GM18526 (cell line): ENCODE results near the gene CRABP2.
A peak's percentile ranks its signal among the peaks of the same experiment; 100 is the strongest.

Experiments
- POLR2A ChIP-seq: IDR thresholded peaks from 3 replicates; pipeline ENCODE4 v1.6.1; 2011; ENCODE audit not compliant: insufficient read length; ENCODE audit errors: extremely low read depth

The CRABP2 gene

DNA sequence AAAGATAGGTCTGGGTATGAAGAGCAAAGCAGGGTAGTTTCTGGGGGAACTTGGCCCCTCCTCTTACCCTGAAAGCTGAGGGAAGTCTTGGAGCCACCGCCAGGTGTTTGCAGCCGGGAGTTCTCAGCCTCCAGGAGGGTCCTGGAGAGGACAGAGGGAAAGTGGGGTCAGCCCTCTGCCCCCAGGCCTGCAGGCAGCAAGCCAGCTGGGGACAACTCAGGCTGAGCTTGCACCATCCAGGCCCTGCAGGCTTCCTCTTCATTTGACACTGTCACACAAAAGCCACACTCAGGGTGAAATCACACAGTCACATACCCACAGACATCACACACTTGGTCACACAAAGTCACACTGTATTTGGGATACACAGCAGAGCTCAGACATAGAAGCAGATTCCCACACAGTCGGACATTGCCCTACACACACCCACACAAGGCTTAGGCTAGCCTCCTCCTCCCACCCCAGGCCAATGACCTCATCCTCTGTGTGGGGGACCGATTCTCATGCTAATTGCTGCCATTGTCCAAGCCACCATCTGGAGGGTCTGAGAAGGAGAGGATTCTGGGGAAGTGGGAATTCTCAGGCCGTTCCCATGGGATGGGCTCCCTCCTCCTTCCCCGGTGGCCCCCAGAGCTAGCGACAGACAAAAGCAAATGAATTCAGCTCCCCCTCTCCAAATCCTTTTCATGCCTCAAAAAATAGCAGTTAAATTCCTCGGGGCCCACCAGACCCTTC, 31.8 kb downstream of the CRABP2 start:
- no peak for TF ChIP-seq POLR2A

DNA sequence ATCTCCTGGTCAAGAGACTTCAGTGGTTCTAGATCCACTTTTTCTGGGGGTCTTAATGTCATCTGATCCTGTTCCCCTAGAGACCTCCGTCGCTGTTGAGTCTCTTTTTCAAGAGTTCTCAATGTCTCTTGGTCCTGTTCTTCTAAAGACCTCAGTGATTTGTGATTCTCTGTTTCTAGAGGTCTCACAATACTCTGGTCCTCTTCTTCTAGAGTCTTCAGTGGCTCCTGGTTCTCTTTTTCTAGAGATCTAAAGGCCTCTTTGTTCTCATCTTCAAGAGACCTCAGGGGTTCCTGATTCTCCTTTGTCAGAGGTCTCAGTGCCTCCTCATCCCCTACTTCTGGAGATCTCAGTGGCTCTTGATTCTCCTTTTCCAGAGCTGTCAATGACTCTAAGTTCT, 33.6 kb downstream of the CRABP2 start:
- no peak for TF ChIP-seq POLR2A

DNA sequence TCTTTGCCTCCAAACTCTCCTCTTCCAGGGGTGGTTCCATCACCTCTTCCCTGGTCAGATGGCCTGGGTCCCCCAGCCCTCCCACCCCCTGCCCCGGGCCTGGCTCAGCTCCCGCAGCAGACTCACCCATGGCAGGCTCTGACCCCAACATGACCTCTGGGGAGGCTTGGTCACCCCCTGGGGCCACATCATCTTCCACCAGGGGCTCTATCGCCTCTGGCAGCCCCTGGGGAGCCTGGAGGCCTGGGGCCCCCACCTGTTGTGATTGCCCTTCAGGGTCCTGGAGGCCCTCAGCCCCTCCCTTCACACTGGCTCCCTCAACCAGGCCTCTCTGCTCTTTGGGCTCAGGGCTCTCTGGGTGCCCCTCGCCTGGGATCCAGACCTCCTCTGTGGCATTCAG, 34.6 kb downstream of the CRABP2 start:
- no peak for TF ChIP-seq POLR2A

DNA sequence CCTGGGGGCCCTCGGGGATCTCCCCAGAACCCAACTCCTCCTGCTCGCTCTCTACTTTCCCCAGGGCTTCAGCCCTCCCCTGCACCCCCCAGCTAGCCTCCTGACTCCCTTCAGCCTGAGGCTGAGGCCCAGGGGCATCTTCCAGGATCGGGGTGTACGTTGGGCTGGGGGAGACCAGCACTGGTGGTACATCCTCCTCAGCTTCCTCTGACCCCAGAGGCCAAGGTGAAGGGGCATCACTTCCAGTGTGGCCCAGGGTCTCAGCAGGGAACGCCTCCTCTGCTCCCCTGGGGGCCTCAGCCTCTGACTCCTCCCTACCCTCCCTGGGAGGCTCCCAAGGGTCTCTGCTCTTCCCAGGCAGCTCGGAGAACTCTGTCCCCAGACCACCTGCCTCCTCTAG, 35.0 kb downstream of the CRABP2 start:
- TF ChIP-seq POLR2A = no peak

DNA sequence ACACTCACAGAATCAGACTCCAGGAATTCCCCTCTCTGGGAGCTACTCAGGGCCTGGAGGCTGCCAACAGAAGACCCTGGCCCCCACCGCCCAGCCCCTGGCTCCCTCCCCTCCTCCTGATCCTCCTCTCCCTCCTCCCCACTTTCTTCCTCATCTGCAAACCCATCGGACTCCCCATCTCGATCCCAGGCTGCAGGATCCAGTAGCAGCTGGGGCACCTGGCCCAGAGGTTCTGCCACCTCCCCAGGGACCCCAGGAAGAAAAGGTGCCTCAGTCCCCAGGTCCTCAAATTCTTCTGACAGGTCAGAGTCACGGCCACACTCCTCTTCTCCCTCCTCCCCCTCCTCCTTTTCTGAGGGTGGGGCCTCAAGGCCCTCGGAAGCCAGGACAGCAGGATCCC, 35.6 kb downstream of the CRABP2 start:
- no peak for TF ChIP-seq POLR2A

DNA sequence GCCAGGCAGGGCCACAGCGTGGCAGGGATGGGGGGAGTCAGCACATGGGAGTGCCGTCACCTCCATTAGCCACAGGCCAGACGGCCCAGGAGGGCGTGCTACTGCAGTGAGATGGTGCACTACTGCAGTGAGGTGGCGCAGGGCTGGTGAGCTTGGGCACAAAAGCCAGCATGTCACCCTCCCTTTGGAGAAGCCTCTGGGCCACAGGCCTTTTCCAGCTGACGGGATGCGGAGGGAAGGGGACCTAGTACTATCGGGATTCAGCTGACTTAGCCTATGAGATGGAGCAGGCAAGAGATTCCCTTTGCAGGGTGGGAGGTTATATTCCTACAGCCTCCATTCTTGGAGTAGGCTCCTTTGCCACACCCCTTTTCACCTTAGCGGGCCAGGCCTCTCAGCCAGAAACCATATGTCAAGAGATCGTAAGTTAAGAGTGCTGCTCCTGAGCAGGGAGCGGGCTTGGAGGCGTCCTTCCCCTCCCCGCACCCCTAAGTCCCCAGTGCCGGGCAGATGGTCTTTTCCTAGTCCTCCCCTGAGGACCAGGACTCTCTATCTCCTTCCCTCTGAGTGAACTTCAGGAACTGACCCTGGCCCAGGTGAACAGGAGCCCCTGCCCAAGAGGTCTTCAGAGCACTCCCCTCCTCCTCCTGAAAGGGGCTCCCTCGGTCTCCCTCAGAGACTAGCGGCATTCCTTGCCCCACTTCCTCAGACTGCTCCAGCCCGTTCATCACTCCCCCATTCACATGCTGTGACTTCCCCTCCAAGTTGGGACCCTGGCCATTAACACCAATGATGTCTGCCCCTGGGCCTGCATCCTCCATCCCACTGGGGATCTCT, 36.4 kb downstream of the CRABP2 start:
- no peak for TF ChIP-seq POLR2A

DNA sequence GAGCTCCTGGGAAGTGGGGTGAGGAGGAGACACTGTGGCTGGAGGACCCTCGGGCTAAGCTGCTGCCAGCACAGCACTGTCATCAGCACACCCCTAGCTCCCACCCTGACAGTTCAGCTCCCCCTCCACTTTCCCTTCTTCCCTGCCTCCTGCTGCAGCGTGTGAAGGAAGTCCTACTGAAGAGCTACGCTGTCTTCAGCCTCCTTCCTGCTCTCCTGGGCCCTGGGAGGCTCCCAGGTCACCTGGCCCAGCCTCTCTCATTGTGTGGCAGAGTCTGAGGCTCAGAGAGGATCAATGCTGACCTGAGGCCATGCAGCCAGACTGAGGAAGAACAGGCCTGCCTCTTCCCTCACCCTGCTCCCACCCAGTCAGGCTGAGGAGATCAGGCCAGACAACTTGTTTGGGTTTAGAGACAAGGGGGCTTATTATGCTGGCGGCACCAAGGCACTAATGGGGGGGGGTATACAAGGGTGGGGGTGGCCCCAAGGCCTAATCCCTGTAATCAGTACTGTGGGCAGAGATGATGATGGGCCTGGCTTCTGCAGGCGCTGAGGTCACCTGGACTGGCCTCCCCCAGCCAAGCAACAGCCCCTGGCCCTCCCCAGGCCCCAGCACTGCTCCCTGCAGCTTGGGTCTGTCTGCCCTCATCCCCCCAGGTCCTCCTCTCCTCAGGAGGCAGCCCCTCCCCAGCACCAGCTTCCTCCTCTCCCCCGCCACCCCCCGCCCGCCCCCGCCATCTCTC, 37.2 kb downstream of the CRABP2 start:
- TF ChIP-seq POLR2A = no peak

DNA sequence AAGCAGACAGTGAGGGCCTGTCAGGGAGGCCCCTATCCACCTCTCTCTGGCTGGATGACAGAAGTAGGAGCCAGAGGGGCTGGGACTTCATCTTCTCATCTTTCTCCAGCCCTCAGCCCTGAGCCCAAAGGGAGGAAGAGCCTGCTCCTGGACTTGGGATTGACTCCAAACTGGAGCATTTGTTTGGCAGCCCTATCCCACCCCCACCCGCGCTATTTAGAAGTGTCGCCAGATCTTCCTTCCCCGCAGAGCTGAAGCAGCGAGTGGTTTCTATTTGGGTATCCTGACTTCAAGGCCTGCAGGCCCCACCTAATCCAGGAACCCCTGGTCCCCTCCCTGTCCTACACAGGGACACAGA, 37.8 kb downstream of the CRABP2 start:
- no peak for TF ChIP-seq POLR2A

DNA sequence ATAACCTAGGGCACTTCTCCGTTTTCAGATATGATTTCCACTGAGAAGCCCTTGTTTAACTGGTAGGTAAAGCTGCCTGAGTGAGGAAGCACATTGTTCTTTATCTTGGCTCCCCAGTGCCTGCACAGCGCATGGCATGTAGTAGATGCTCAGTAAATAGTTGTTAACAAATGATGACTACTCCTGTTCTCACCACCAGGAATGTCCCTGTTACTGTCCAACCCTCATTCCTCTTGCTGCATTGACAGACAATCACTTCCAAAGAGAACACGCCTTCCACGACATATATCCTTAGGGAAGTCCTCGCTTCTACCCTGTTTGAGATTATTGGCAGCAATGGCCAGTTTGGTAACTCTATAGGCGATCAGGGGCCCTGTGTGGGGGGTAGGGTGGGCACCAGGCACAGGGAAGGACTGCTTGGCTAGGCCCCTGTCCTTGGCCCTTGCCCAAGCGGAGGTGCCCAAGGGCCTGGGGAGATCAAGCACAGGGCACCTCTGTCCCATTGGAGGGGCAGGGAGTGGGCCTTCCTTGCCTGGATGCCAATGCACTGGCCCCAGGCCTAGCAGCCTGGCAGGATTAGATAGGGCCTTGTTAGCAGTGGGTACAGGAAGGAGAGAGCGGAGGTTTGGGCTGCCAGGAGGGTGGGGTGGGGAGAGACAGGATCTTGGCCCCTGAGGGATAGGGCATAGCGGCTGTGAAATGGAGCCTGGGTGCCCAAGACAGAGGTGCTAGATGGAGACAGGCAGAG, 38.3 kb downstream of the CRABP2 start:
- TF ChIP-seq POLR2A = no peak

DNA sequence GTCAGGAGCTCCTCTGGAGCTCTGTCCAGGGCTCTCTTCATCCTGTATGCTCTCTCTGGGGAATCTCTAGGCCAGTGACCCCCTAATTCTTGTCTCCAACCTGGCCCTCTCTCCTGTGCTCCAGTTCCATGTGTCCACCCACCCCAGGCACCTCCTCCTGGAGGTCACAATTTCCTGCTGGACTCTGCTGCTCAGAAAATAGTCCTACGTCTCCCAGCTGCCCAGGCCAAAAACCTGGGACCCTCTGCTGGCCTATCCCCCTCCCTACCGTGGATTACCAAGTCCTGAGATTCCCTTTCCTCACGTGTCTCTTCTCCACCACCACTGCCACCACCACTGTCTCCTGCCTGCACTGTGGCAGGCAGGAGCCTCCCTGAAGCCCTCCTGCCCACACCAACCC, 39.8 kb downstream of the CRABP2 start:
- TF ChIP-seq POLR2A = no peak

DNA sequence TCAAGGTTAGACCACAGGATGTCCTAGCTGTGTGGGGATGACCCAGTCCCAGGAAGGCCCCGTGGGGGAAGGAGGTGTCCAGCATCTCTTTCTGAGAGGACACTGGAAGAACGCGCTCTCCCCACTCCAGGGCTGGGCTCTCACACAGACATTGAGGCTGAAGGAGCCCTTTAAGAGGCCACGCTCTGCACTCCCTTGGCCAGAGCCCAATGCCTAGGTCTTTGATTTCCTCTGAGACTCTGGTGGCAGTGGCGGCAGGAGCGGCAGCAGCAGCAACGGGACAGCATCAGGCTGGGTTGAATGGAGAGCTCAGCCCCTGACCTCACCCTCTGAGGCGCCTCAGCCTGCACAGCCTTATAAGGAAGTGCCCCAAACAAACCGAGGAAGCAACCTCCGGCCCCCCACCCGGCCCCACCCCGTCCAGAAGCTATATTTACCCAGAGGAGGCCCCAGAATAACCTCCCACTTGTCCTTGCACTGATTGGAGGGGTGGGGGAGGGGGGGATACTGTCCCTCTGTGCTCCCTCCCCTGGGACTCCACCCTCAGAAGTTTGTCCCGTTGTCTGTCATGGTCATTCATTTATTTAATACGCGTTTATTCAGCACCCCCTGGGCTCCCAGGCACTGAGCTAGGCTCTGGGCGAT, 40.5 kb downstream of the CRABP2 start:
- TF ChIP-seq POLR2A = peak; percentile 29

DNA sequence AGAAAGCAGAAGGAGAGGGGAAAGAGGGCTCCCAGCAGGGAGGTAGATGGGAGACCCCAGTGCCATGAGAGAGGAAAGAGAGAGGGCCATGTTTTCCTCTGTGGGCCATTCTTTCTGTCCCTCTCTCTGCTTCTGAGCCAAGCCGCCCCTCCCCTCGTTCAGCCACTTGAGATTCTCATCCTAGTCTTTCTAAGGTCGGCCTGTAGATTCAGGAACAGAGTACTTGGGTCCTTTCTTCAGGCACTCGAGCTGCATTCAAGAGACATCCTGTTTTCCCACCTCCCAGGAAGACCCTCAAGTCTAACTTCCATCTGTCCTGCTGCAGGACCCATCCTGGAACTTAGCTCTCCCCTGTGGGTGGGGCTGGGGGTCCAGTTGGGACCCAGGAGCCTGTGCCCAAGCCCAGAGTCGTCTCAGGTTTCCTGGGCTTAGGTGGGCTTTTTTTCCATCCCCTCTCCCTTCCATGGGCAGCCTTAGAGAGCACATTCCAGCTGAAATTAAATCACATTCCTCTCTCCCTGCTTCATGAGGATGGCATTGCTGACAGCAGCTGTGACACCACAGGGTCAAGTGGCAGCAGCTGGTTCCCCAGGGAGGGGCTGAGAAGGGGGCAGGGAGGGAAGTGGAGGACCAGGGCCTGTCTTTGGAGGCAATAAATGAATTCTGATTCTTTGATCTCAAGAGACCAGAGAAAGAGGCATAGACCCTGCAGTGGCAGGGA, 41.2 kb downstream of the CRABP2 start:
- no peak for TF ChIP-seq POLR2A

DNA sequence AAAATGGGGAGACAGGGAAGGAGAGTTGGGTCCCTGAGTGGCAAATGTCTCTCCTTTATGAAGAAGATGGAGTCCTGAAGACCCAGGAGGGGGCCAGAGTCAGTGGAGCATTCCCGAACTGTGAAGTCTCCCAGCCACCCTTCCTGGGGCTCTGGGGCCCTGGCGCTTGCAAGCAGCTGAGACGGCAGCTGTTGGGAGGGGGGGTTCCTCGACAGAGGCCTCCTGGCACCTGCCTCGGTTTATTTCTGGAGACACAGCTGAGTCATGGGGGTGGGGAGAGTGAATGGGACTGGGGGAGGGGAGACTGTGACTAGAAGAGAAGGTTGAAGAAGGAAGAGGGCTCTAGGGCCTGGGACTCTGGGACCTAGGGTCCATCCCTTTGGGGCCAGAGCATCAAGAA, 42.2 kb downstream of the CRABP2 start:
- no peak for TF ChIP-seq POLR2A

DNA sequence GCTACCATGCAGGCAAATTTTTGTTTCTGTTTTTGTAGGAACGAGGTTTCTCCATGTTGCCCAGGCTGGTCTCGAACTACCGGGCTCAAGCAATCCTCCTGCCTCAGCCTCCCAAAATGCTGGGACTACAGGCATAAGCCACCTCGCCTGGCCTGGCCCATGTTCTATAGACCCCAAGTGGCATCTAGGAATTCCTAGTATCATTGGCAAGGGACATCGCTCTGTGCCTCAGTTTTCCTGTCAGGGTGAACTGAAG, 42.7 kb downstream of the CRABP2 start:
- no peak for TF ChIP-seq POLR2A
